VCaP (cell line): ENCODE data around the gene CDH20.
A peak's percentile ranks its signal among the peaks of the same experiment; 100 is the strongest.

ENCODE experiments used
- H3K27ac ChIP-seq: fragments of 450-650 bp; 2 replicates; pipeline ENCODE4 v1.5.1; 2017
- TF ChIP-seq, protein P1 (sequence below): fragments of 450-650 bp; conservative IDR thresholded peaks from 2 replicates; pipeline ENCODE4 v1.5.1; 2017; ENCODE audit warnings: mild to moderate bottlenecking, moderate library complexity

The CDH20 gene

DNA sequence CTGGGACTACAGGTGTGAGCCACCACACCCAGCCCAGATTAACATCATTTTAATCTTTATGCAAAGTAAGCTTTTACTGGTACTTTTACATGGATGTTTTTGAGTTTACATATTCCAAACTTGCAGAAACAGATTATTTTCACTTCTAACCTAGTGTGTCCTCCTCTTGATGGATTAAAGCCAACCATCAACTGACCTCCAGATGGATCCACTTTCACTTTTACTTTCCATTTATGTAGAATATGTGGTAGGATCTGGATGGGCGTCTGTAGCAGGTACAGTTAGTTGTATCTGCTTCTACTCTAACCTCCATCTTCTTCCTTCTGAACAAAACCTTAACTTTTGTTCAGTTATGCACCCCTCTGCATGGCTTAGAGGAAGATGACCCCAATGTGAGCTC is 264.1 kb downstream of the CDH20 start:
- TF ChIP-seq, protein P1, sequence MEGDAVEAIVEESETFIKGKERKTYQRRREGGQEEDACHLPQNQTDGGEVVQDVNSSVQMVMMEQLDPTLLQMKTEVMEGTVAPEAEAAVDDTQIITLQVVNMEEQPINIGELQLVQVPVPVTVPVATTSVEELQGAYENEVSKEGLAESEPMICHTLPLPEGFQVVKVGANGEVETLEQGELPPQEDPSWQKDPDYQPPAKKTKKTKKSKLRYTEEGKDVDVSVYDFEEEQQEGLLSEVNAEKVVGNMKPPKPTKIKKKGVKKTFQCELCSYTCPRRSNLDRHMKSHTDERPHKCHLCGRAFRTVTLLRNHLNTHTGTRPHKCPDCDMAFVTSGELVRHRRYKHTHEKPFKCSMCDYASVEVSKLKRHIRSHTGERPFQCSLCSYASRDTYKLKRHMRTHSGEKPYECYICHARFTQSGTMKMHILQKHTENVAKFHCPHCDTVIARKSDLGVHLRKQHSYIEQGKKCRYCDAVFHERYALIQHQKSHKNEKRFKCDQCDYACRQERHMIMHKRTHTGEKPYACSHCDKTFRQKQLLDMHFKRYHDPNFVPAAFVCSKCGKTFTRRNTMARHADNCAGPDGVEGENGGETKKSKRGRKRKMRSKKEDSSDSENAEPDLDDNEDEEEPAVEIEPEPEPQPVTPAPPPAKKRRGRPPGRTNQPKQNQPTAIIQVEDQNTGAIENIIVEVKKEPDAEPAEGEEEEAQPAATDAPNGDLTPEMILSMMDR = no peak
- H3K27ac ChIP-seq = peak overlapping the region; percentile 31; the same call in 1 of the 2 replicates

- TF ChIP-seq, protein P1 = no peak
- H3K27ac ChIP-seq = no peak overlapping the region
Measured at GRCh38 chr18:61600422-61600821, 267.2 kb downstream of the CDH20 start.

DNA sequence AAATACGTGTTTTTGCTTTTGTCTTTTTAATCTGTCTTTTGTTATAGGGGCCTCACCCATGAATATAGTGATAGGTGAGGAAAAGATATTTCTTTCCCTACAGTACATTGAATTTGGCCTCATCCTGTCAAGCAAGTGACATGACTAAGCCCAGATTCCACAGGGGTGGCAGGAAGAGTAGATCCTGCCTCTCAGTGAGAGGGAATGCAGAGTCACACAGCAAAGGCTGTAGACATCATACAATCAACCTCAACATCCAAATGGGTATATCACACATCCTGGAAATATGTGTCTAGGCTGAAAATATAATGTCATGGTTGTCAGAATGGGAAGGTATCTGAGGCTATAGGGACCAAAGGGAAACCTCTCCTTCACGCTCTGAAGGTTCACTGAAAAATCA is 269.6 kb downstream of the CDH20 start:
- no peak overlapping the region for H3K27ac ChIP-seq
- TF ChIP-seq, protein P1 = no peak
